ENCODE data around the gene SLC24A4. TPM values are rescaled to one million over a fixed set of nuclear protein-coding genes. Genes with fewer than 3 reads are reported as not detected.
A peak's percentile ranks its signal among the peaks of the same experiment; 100 is the strongest.

The SLC24A4 gene, protein sequence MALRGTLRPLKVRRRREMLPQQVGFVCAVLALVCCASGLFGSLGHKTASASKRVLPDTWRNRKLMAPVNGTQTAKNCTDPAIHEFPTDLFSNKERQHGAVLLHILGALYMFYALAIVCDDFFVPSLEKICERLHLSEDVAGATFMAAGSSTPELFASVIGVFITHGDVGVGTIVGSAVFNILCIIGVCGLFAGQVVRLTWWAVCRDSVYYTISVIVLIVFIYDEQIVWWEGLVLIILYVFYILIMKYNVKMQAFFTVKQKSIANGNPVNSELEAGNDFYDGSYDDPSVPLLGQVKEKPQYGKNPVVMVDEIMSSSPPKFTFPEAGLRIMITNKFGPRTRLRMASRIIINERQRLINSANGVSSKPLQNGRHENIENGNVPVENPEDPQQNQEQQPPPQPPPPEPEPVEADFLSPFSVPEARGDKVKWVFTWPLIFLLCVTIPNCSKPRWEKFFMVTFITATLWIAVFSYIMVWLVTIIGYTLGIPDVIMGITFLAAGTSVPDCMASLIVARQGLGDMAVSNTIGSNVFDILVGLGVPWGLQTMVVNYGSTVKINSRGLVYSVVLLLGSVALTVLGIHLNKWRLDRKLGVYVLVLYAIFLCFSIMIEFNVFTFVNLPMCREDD
- total RNA-seq, result 3.6 TPM

- ATAC-seq (peak; percentile 17), DNase-seq (ENCODE audit: low spot score) (no peak)
- intact Hi-C loops (cut with DNase I), result no loop called here
Measured at GRCh38 chr14:92323011-92323915, at the start of gene SLC24A4. Gene SLC24A4, plus strand, starts transcription at chr14:92323165. Its CDS starts 666 bp downstream, at chr14:92323831.

DNA sequence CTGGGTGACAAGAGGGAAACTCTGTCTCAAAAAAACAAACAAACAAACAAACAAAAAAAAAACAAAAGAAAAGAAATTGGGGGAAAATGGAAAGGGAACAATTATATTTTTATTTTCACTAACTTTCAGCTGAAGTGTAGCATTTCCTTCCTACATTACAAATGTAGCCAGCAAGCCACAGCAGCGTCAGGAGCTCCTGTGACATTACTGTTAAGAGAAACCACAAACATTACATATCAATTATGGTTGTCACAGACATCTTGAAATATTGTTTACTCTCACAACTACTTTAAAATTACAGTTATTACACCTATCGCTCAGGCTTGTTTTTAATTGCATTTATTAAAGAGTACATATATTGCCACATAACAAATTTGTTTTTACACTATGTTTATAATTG, 49.8 kb upstream of the SLC24A4 start:
- intact Hi-C loops (cut with DNase I), result no loop called here
- no peak for DNase-seq (ENCODE audit: low spot score)
- ATAC-seq, result no peak

DNA sequence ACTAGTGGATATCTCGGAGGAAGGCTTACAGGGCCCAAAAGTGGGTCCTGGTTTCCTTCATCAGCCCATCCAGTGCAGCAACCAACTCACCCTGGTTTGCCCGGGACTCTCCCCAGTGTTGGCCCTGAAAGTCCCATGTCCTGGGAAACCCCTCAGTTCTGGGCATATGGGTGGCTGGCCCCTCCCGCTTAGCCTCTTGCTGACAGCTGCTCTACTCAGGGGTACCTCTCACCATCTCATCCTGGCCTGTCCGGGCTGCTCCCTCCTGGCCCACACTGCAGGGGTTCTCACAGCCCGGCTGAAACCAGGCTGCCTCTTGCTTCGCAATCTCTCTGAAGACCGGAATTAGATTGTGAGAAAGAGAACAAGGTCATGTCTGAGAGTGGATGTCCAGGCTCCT, 48.9 kb upstream of the SLC24A4 start:
- intact Hi-C loops (cut with DNase I), result no loop called here
- ATAC-seq (no peak), DNase-seq (ENCODE audit: low spot score) (no peak)

GRCh38 chr14:92276074-92276473, 46.9 kb upstream of the SLC24A4 start:
- ATAC-seq (no peak), DNase-seq (ENCODE audit: low spot score) (no peak)
- intact Hi-C loops (cut with DNase I), result no loop called here

GRCh38 chr14:92277031-92277430, 45.9 kb upstream of the SLC24A4 start:
- DNase-seq (ENCODE audit: low spot score) (no peak), ATAC-seq (no peak)
- intact Hi-C loops (cut with DNase I), result no loop called here

GRCh38 chr14:92280554-92281262, 42.3 kb upstream of the SLC24A4 start:
- ATAC-seq (no peak), DNase-seq (ENCODE audit: low spot score) (no peak)
- intact Hi-C loops (cut with DNase I), result loop anchor here (5.0 kb wide), 1 partner anchor 1627 kb away; no protein-coding TSS in a partner anchor

- no peak for DNase-seq (ENCODE audit: low spot score)
- no peak for ATAC-seq
- intact Hi-C loops (cut with DNase I), result loop anchor here (5.0 kb wide), 1 partner anchor 1625 kb away; no protein-coding TSS in a partner anchor
Measured at GRCh38 chr14:92282669-92283068, 40.3 kb upstream of the SLC24A4 start.

GRCh38 chr14:92285311-92285710, 37.7 kb upstream of the SLC24A4 start:
- DNase-seq (ENCODE audit: low spot score) (no peak), ATAC-seq (no peak)
- intact Hi-C loops (cut with DNase I), result no loop called here

- ATAC-seq, result no peak
- intact Hi-C loops (cut with DNase I), result no loop called here
- no peak for DNase-seq (ENCODE audit: low spot score)
Measured at GRCh38 chr14:92287987-92288386, 35.0 kb upstream of the SLC24A4 start.

GRCh38 chr14:92288994-92289660, 33.8 kb upstream of the SLC24A4 start:
- DNase-seq (ENCODE audit: low spot score) (no peak), ATAC-seq (no peak)
- intact Hi-C loops (cut with DNase I), result no loop called here

GRCh38 chr14:92292673-92293072, 30.3 kb upstream of the SLC24A4 start:
- DNase-seq (ENCODE audit: low spot score), result no peak
- intact Hi-C loops (cut with DNase I), result no loop called here
- ATAC-seq, result no peak

- no peak for DNase-seq (ENCODE audit: low spot score)
- intact Hi-C loops (cut with DNase I), result no loop called here
- ATAC-seq, result no peak
Measured at GRCh38 chr14:92294506-92294905, 28.5 kb upstream of the SLC24A4 start.

- intact Hi-C loops (cut with DNase I), result no loop called here
- ATAC-seq, result no peak
- no peak for DNase-seq (ENCODE audit: low spot score)
Measured at GRCh38 chr14:92297818-92298595, 25.0 kb upstream of the SLC24A4 start.

DNA sequence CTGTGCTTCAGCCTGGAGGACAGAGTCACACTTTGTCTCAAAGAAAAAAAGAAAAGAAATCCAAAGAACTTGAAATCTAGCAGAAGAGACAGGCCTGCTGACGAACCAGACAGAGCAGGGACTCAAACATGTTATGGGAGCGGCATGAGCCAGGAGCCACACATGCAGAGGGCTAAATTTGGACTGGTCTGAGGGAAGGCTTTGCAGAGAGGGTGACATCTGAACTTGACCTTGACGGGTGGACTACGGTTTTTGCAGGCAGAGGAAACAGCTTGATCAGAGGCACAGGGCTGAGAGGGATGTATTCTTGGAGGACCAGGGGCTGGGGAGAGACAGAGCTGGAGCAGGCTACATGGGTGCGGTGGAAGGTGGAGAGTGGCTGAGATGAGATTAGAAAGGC, 20.5 kb upstream of the SLC24A4 start:
- ATAC-seq (no peak), DNase-seq (ENCODE audit: low spot score) (no peak)
- intact Hi-C loops (cut with DNase I), result no loop called here

GRCh38 chr14:92308716-92309115, 14.2 kb upstream of the SLC24A4 start:
- DNase-seq (ENCODE audit: low spot score), result no peak
- ATAC-seq, result no peak
- intact Hi-C loops (cut with DNase I), result no loop called here

DNA sequence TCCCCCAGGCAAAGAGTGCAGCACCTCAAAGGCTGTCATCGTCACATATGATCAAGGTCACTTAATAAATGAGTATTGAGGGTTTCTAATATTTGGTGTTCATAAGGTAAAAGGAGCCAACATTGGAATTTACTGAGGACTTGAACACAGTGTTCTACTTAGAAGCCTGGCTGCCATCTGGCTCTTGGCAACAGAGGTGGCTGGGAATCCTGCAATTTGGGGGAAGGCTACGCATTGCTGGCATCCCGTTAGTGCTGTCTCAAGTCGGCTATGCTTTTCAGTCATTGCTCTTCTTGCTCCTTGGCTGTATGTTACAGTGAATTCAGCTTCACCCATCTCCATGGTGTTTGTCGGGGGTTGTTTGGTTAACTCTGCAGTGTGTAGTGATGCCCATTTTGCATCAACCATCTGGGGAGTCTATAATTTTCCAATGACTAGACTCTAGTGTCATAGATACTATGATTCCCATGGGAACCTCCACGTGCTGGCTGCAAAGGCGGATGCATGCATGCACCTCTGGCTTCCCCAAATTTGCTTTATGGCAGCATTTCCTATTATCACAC, 12.9 kb upstream of the SLC24A4 start:
- DNase-seq (ENCODE audit: low spot score) (no peak), ATAC-seq (no peak)
- intact Hi-C loops (cut with DNase I), result no loop called here

GRCh38 chr14:92310776-92311375, 12.1 kb upstream of the SLC24A4 start:
- no peak for DNase-seq (ENCODE audit: low spot score)
- intact Hi-C loops (cut with DNase I), result no loop called here

More at GRCh38 chr14:92310776-92311375, 12.1 kb upstream of the SLC24A4 start:
- ATAC-seq, result no peak

Data from sciatic nerve (tissue), 2 donors.